GM10248 (cell line): ENCODE results near the gene OPN1MW2.
"Not testable (repeated sequence)": the region's sequence is repeated elsewhere in the genome, so short reads cannot be mapped to it uniquely, and the experiment has no call there.

Experiments
- CTCF ChIA-PET: fragments of 300-600 bp; sonication (Branson Sonifier 250); formaldehyde crosslinking; extraction: SDS; loops from one replicate; lab custom pipeline; 2021; ENCODE audit warnings: antibody characterized with exemption; lab: Yijun Ruan, JAX
- POLR2A ChIA-PET: fragments of 350-650 bp; sonication (Branson Sonifier 250); formaldehyde crosslinking; extraction: SDS; loops from one replicate; lab custom pipeline; 2020; ENCODE audit warnings: antibody characterized with exemption; lab: Yijun Ruan, JAX
- DNase-seq: peaks from one replicate; pipeline ENCODE4 v3.0.0; 2012; ENCODE audit errors: extremely low spot score

Gene OPN1MW2

DNA sequence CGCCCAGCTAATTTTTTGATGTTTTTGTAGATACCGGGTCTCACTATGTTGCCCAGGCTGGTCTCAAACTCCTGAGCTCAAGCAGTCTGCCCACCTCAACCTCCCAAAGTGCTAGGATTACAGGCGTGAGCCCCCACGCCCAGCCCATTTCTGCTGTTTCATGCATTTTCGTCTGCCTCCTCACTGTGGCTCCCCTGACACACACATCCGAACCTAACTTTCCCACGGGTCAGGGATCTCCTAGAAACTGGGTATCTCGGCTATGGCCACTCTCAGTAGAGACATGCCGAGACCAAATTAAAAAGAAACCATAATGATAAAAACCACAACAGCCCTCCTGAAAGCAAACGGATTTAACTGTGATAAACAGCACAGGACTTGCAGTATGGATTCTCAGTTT, 28.5 kb downstream of the OPN1MW2 start:
- CTCF ChIA-PET, POLR2A ChIA-PET, DNase-seq: not testable (repeated sequence)

DNA sequence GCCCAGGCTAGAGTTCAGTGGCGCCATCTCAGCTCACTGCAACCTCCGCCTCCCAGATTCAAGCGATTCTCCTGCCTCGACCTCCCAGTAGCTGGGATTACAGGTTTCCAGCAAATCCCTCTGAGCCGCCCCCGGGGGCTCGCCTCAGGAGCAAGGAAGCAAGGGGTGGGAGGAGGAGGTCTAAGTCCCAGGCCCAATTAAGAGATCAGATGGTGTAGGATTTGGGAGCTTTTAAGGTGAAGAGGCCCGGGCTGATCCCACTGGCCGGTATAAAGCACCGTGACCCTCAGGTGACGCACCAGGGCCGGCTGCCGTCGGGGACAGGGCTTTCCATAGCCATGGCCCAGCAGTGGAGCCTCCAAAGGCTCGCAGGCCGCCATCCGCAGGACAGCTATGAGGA, 37.7 kb downstream of the OPN1MW2 start, which contains the start of gene OPN1MW3:
Gene OPN1MW3, plus strand, starts transcription at position 301 of the 400 bp plus-strand sequence. Its CDS starts 38 bp downstream, at position 339.
- DNase-seq, POLR2A ChIA-PET, CTCF ChIA-PET: not testable (repeated sequence)

DNA sequence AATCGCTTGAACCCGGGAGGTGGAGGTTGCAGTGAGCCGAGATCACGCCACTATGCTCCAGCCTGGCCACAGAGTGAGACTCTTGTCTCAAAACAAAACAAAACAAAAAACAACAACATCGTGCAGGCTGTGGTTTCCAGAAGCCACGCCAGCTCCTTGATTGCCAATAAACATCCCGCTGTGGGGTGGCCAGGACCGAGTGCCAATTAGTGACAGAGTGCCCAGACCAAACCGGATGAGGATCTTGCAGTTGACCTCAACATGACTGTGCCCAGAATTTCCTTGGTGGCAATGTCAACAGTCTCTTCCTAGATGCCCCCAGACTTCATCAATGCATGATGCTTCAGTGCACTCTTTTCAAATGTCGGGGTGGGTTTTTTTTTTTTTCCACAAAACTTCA, 39.2 kb downstream of the OPN1MW2 start:
- CTCF ChIA-PET, POLR2A ChIA-PET, DNase-seq: not testable (repeated sequence)

DNA sequence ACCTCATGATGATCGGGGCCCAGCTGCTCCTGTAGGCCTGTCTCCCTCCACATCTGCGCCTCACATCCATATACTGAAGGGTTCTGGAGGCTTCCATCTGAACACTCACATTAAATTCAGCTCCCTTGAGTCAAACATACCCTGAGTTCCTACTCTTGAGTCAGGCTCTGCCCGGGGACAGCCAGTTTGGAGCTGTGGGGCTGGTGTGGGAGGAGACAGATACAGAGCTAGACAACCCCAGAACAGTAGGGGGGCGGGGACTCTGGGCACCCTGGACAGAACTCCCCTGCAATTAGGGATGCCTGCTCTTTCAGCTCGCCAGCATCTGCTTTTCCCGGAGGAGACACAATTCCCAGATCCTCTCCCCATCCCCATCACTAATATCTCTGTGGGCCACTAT, 43.5 kb downstream of the OPN1MW2 start:
- POLR2A ChIA-PET, DNase-seq, CTCF ChIA-PET: not testable (repeated sequence)

DNA sequence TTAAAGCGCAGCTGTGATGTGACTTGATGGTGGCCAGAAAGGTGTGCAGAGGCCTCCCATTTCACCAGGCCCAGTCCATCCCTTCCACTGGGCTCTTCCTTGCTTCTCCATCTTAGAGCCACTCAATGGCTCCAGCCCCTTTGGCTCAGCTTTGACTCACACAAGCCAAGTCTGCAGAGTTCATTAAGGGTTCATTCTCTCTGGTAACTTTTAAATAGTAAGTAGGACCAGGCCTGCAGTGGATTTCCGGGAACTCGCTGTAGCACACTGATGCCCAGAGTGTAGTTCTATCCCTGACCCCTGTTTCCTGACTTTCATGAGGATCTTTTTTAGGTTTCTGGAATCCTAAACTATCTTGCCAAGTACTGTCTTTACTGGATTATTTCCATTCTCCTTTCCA, 49.7 kb downstream of the OPN1MW2 start:
- CTCF ChIA-PET, POLR2A ChIA-PET, DNase-seq: not testable (repeated sequence)
